Stimulated activated naive CD8-positive, alpha-beta T cell treated with anti-CD3 and anti-CD28 coated beads, Interleukin-15, amount 100 ng/mL, for 72 hours (primary cell): ENCODE measurements around the gene ALDH3B2.
A peak's percentile ranks its signal among the peaks of the same experiment; 100 is the strongest.
"Not testable (repeated sequence)": the region's sequence is repeated elsewhere in the genome, so short reads cannot be mapped to it uniquely, and the experiment has no call there.

ENCODE experiments used
- ATAC-seq: fragments of 150-1000 bp; cut with Tn5 transposase; 2 replicates; pipeline ENCODE4 v1.10.0; 2021; ENCODE audit warnings: mild to moderate bottlenecking, moderate library complexity
- DNase-seq, 2 donors: peaks; one replicate each; pipeline ENCODE4 v3.0.0; 2021 to 2022
- H3K27ac Mint-ChIP-seq, 2 donors: one replicate each; pipeline ENCODE4 v1.8.0; 2022; ENCODE audit warnings: mild to moderate bottlenecking in 2 of 2, mixed read lengths in 2 of 2, moderate library complexity in 2 of 2
- H3K27me3 Mint-ChIP-seq: one replicate; pipeline ENCODE4 v1.8.0; 2022; ENCODE audit warnings: mixed read lengths
- H3K4me1 Mint-ChIP-seq: one replicate; pipeline ENCODE4 v1.8.0; 2022; ENCODE audit warnings: mild to moderate bottlenecking, mixed read lengths
- H3K4me3 Mint-ChIP-seq, 2 donors: one replicate each; pipeline ENCODE4 v1.8.0; 2022; ENCODE audit warnings: mild to moderate bottlenecking in 2 of 2, mixed read lengths in 2 of 2, moderate library complexity in 1 of 2
- H3K9me3 Mint-ChIP-seq, 2 donors: one replicate each; pipeline ENCODE4 v1.8.0; 2022; ENCODE audit warnings: mixed read lengths in 2 of 2

The ALDH3B2 gene

GRCh38 chr11:67674442-67674871 lies at the start of gene ALDH3B2:
Gene ALDH3B2, minus strand, starts transcription at chr11:67674623. Its CDS starts 7,688 bp downstream, at chr11:67666935.
- ATAC-seq (no peak), DNase-seq (no peak)
- Mint-ChIP-seq H3K9me3 (peaks cover 0 to 8% of the 10 kb centered on the region in 2 donors), H3K4me3 (no peak within 1 kb of the TSS), H3K27ac (no peak within 1 kb of the TSS), H3K4me1 (no peaks in the 10 kb centered on the region), H3K27me3 (peaks cover 7% of the 10 kb centered on the region)

DNA sequence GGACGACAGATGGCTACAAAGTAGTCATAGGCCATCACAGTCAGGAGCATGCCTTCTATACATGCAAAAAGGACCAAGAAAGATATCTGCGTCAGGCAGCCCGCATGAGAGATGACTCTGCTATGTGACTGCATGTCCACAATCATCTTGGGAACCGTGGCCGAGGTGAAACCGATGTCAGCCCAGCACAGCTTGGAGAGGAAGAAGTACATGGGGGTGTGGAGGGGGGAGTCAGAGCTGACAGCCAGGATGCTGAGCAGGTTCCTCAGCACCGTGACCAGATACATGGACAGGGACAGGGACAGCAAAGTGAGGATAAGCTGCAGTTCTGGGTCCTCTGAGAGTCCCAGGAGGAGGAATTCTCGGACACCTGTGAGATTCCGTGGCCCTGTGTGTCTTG lies 48.6 kb upstream of the ALDH3B2 start:
- not testable (repeated sequence) for H3K4me3 Mint-ChIP-seq, H3K27ac Mint-ChIP-seq, H3K9me3 Mint-ChIP-seq, ATAC-seq, DNase-seq, H3K27me3 Mint-ChIP-seq
- H3K4me1 Mint-ChIP-seq = peaks cover 15% of the 10 kb centered on the region

GRCh38 chr11:67716226-67716625 lies 41.8 kb upstream of the ALDH3B2 start:
- not testable (repeated sequence) for H3K27ac Mint-ChIP-seq, DNase-seq, ATAC-seq, H3K9me3 Mint-ChIP-seq, H3K4me3 Mint-ChIP-seq, H3K4me1 Mint-ChIP-seq
- H3K27me3 Mint-ChIP-seq = peaks cover 30% of the 10 kb centered on the region

- H3K27ac Mint-ChIP-seq = not testable (repeated sequence)
These were observed 41.4 kb upstream of the ALDH3B2 start for GRCh38 chr11:67715801-67716200.

DNA sequence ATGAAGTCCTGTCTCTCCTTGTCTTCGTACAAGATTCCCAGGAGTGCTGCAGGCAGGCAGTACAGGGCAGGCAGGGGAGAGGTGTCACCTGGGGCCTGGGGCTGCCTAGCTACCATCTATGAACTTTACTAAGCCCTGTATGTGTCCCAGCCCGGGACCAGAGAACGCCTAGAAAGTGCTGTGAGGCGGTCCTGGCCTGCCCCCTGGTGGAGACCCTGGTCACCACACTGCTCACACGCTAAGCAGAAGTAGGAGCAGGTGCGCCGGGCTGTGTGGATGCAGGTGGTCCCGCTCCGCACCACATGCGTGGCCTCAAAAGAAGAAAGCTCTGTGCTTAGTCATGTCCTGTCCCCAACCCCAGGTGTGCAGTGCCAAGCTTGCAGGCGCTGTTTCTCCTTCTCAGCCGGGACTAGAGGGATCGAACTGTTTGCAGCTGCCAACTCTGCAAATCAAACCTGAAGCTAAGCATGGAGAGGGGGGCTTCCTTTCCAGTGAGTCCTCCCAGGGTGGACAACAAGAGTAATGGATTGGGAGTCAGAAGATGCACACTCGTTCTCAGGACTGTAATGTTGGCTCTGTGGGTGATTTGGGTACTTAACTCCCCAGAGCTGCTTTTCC lies 39.6 kb upstream of the ALDH3B2 start:
- DNase-seq = peak; percentile 59 to 70
- peaks cover 35% of the 10 kb centered on the region for H3K27me3 Mint-ChIP-seq
- H3K4me3 Mint-ChIP-seq, H3K27ac Mint-ChIP-seq, ATAC-seq, H3K9me3 Mint-ChIP-seq, H3K4me1 Mint-ChIP-seq: not testable (repeated sequence)

More at GRCh38 chr11:67715801-67716200, 41.4 kb upstream of the ALDH3B2 start:
- peaks cover 35% of the 10 kb centered on the region for H3K27me3 Mint-ChIP-seq
- ATAC-seq, H3K4me3 Mint-ChIP-seq, DNase-seq, H3K4me1 Mint-ChIP-seq, H3K9me3 Mint-ChIP-seq: not testable (repeated sequence)

GRCh38 chr11:67711676-67712075 lies 37.3 kb upstream of the ALDH3B2 start:
- peaks cover 35% of the 10 kb centered on the region for H3K27me3 Mint-ChIP-seq
- peak overlapping the region in 1 of 2 donors; percentile 57 for H3K4me3 Mint-ChIP-seq
- H3K4me1 Mint-ChIP-seq, H3K27ac Mint-ChIP-seq, DNase-seq, ATAC-seq, H3K9me3 Mint-ChIP-seq: not testable (repeated sequence)

DNA sequence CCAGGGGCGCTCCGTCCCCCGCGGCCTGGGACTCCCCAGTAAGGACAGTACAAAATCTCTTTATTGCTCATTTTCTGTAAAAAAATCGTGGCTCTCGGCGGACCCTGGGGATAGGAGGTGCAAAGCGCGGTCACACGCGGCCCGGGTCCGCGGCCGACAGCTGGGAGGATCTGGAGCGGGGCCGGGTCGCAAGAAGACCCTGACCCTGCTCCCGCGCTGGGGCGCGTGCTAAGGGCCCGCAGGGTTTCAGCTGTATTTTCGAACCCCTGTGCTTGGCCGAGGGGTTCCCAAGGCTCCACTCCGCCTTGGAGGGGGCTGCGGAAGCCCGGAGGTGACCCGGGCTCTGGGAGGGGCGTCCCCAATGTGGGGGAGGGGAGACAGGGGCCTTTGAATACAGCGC lies 36.8 kb upstream of the ALDH3B2 start:
- H3K4me3 Mint-ChIP-seq = peak overlapping the region; percentile 33 to 61
- ATAC-seq, H3K9me3 Mint-ChIP-seq, H3K4me1 Mint-ChIP-seq, DNase-seq, H3K27ac Mint-ChIP-seq: not testable (repeated sequence)
- peaks cover 35% of the 10 kb centered on the region for H3K27me3 Mint-ChIP-seq

GRCh38 chr11:67709806-67710205 lies 35.4 kb upstream of the ALDH3B2 start:
- not testable (repeated sequence) for H3K4me1 Mint-ChIP-seq, H3K9me3 Mint-ChIP-seq, H3K4me3 Mint-ChIP-seq, DNase-seq, H3K27ac Mint-ChIP-seq, ATAC-seq
- peaks cover 29% of the 10 kb centered on the region for H3K27me3 Mint-ChIP-seq

DNA sequence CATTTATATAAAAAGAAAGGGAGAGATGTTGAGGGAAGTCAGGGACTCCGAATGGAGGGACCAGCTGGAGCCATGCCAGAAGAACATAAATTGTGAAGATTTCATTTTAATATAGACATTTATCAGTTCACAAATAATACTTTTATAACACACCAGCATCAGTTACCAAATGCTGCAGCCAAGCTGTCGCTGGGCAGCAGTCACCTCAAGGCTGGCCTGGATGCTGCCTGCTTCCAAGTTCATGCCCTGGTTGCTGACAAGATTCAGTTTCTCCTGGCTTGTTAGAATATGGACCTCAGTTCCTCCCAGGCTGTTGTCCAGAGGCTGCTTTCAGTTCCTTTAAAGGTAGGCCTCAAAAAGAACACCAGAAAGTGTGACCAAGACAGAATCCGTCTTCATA lies 30.8 kb upstream of the ALDH3B2 start:
- no peak for ATAC-seq
- no peak for DNase-seq

GRCh38 chr11:67704524-67704923 lies 30.1 kb upstream of the ALDH3B2 start:
- no peak for DNase-seq
- H3K27ac Mint-ChIP-seq = no peak overlapping the region

More for the DNA sequence above, 30.8 kb upstream of the ALDH3B2 start:
- Mint-ChIP-seq H3K9me3 (no peaks in the 10 kb centered on the region), H3K4me3 (no peak overlapping the region), H3K27ac (no peak overlapping the region), H3K4me1 (no peaks in the 10 kb centered on the region), H3K27me3 (peaks cover 8% of the 10 kb centered on the region)

DNA sequence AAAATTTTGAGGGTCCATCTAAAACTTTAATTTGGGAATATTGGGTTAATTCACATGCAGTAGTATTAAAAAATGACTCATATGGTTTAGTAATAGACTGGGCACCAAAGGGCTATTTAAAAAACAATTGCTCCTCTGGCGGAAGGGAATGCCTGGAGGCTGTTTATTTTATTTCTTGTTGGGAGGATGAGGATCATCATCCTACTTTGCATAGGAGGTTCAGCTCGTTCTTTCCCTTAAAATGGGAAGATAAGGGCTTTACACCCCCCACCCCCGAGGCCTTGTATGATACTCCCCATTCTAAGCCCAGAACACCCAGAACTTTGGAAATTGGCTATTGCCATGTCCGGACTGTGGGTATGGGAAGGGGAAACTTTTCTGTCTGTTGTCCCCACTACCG lies 29.3 kb upstream of the ALDH3B2 start:
- not testable (repeated sequence) for H3K27ac Mint-ChIP-seq, DNase-seq, ATAC-seq, H3K9me3 Mint-ChIP-seq, H3K27me3 Mint-ChIP-seq, H3K4me3 Mint-ChIP-seq, H3K4me1 Mint-ChIP-seq

More at GRCh38 chr11:67704524-67704923, 30.1 kb upstream of the ALDH3B2 start:
- H3K9me3 Mint-ChIP-seq = no peaks in the 10 kb centered on the region
- no peaks in the 10 kb centered on the region for H3K4me1 Mint-ChIP-seq
- peaks cover 8% of the 10 kb centered on the region for H3K27me3 Mint-ChIP-seq
- no peak for ATAC-seq
- no peak overlapping the region for H3K4me3 Mint-ChIP-seq

- H3K9me3 Mint-ChIP-seq = no peaks in the 10 kb centered on the region
- H3K27ac Mint-ChIP-seq = no peak overlapping the region
- no peaks in the 10 kb centered on the region for H3K4me1 Mint-ChIP-seq
- H3K27me3 Mint-ChIP-seq = peaks cover 8% of the 10 kb centered on the region
- DNase-seq (no peak), ATAC-seq (no peak)
- H3K4me3 Mint-ChIP-seq = no peak overlapping the region
These were observed 26.3 kb upstream of the ALDH3B2 start for GRCh38 chr11:67700548-67701262.

DNA sequence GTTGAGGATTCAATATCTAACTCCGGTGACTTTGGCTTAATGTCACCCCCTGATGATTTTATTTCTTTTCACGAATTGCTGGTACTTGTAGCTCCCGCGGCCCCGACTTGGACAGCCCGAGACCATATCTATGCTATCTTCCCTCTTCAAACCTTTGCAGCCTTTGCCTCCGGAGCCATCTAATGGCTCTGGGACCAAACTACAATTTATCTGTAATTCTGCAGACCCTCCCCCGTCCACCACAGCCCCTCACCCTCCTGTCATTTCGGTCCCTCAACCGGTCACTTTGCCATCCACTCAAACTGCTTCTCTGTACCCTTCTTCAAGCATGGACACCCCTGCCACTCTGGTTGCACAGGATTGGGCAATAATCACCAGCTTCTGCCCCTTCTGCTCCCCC lies 25.7 kb upstream of the ALDH3B2 start:
- peaks cover 8% of the 10 kb centered on the region for H3K27me3 Mint-ChIP-seq
- no peaks in the 10 kb centered on the region for H3K9me3 Mint-ChIP-seq
- no peak overlapping the region for H3K27ac Mint-ChIP-seq
- H3K4me3 Mint-ChIP-seq = no peak overlapping the region
- no peaks in the 10 kb centered on the region for H3K4me1 Mint-ChIP-seq
- ATAC-seq = no peak
- DNase-seq = no peak

DNA sequence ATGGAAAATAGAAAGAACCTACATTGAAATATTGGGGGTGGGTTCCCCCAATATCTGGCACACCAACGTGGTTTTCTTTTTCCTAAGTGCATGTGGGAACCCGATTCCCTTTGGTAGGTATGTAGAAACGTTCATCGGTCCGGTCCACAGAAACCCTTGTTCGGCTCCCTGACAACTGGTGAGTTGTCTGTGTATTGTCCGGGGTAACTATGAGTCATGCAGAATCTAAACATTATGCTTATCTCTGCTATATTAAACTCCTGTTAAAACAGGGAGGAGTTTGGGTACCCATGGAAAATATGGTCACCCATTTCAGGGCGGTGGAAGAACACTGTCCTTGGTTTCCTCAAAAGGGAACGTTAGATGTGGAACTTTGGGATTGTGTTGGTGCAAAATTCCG lies 25.1 kb upstream of the ALDH3B2 start:
- no peaks in the 10 kb centered on the region for H3K4me1 Mint-ChIP-seq
- no peaks in the 10 kb centered on the region for H3K9me3 Mint-ChIP-seq
- peaks cover 8% of the 10 kb centered on the region for H3K27me3 Mint-ChIP-seq
- H3K4me3 Mint-ChIP-seq = no peak overlapping the region
- no peak for DNase-seq
- H3K27ac Mint-ChIP-seq = peak overlapping the region in 1 of 2 donors; percentile 42
- ATAC-seq = no peak

DNA sequence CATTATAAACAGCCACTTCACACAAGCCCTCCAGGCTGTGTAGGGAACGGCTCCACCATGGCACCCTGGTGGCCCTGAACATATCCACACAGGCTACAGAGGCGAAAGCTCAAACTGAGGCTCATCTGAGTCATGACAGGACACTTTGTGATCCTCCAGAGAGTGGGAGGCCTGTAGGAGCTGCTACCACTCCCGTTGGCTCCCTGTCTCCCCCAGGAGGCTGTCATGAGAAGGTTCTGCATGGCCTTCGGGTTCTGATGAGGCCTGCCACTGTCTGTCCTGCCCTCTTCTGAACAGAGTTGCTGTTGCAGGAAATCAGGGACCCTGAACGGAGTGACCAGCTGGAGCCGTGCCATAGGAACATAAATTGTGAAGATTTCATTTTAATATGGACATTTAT lies 23.8 kb upstream of the ALDH3B2 start:
- Mint-ChIP-seq H3K9me3 (no peaks in the 10 kb centered on the region), H3K4me3 (no peak overlapping the region), H3K27me3 (no peaks in the 10 kb centered on the region), H3K27ac (no peak overlapping the region), H3K4me1 (no peaks in the 10 kb centered on the region)
- ATAC-seq (peak; percentile 67), DNase-seq (peak in 1 of 2 donors; percentile 22)

GRCh38 chr11:67697846-67698245 lies 23.4 kb upstream of the ALDH3B2 start:
- Mint-ChIP-seq H3K4me1 (no peaks in the 10 kb centered on the region), H3K27ac (no peak overlapping the region), H3K9me3 (no peaks in the 10 kb centered on the region), H3K27me3 (no peaks in the 10 kb centered on the region), H3K4me3 (no peak overlapping the region)
- ATAC-seq (no peak), DNase-seq (no peak)
